Measurements from ENCODE around the gene SEC31A.
"Not testable (repeated sequence)": the region's sequence is repeated elsewhere in the genome, so short reads cannot be mapped to it uniquely, and the experiment has no call there.

SEC31A gene

DNA sequence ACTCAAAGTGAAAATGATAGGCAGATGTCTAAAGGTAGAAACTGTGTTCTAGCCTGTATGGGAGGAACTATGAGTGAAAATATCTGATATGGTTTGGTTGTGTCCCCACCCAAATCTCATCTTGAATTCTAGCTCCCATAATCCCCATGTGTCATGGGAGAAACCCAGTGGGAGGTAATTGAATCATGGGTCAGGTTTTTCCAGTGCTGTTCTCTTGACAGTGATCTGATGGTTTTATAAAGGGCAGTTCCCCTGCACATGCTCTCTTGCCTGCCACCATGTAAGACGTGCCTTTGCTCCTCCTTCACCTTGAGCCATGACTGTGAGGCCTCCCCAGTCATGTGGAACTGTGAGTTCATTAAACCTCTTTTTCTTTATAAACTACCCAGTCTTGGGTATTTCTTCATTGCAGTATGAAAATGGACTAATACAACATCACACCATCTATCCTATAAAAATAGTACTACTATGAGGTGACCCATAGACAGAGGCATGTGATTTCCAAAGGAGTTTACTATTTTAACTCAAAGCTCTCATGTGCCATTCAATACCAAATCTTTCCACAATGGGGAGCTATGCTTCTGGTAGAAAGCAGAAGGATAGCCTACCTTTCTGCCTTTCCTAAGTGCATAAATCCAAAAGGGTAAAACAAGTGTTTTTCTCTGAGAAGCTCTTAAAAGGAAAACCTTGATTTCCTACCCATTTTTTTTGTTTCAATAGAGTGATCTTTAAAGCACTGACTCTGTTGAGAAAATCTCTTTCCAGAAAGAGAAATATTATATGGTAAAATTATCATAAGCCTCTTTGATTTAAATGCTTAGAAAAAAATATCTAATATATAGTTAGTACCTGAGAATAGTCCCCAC is 38.8 kb downstream of the SEC31A start:
- Histone ChIP-seq H3K4me3 (no peak overlapping the region), H3K27ac (no peak overlapping the region)
- DNase-seq (ENCODE audit: low spot score) = no peak

DNA sequence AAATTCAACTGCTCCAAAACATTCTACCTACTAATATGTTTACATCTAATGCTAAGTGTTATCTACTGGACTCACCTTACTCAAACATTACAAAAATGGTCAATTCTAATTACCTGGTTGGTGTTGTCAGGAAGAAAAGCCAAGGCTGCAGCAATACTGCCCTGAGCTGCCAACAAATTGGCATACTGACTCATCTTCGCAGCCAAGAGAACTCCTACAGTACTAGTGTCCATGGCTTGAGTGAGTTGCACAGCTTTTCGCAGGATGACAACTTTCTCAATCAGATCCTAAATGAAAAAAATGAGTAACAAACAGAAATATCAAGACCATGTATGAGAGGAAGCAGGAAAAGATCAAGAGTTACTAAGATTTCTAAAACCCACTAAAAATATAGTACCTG is 39.6 kb downstream of the SEC31A start:
- no peak for TF ChIP-seq CTCF (IDR thresholded peaks at IDR 0.05)
- no peak overlapping the region for H3K27ac ChIP-seq
- no peak for DNase-seq (ENCODE audit: low spot score)
- no peak overlapping the region for H3K4me3 ChIP-seq

More for the DNA sequence above, 38.8 kb downstream of the SEC31A start:
- no peak for TF ChIP-seq CTCF (IDR thresholded peaks at IDR 0.05)

GRCh38 chr4:82850684-82851083 is 40.3 kb downstream of the SEC31A start:
- no peak for TF ChIP-seq CTCF (IDR thresholded peaks at IDR 0.05)
- H3K4me3 ChIP-seq = no peak overlapping the region
- DNase-seq (ENCODE audit: low spot score) = no peak
- H3K27ac ChIP-seq = no peak overlapping the region

DNA sequence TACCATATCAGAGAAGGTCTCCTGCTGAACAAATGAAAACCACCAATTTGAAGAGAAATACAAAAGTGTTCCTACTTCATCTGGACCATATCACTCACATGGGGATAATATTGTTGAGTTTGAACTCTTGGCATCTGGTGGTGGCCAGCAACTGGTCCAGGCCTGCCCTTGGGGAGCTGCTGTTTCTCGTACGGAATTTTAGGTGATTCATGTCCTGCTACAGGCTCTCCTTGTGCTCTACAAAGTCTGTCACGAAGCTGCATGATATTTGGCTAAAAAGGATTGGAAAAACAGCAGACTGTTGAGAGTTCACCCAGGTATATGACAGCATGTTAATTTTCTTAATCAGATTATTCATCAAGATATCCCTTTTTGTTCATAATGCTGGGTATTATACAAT is 42.2 kb downstream of the SEC31A start:
- no peak for DNase-seq (ENCODE audit: low spot score)
- Histone ChIP-seq H3K4me3 (no peak overlapping the region), H3K27ac (no peak overlapping the region)
- no peak for TF ChIP-seq CTCF (IDR thresholded peaks at IDR 0.05)

DNA sequence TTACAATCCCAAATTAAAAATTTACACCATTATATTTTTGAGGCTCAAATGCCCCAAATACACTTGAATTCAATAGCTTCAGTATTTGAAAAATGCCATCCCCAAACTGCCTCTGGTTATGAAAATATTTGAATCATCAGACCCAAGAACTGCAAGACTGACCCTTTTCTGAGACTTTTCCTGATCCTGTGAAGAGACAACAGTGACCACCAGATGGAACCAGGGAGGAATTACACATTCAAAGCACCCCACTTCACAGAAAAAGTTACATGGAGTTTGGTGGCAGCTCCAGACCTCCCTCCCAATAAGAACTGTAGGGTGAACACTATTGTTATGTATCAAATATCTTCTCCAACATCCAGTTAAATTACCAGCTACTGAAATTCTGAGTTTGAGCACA is 48.4 kb downstream of the SEC31A start:
- Histone ChIP-seq H3K27ac (no peak overlapping the region), H3K4me3 (no peak overlapping the region)
- DNase-seq (ENCODE audit: low spot score) = no peak
- TF ChIP-seq CTCF (IDR thresholded peaks at IDR 0.05) = no peak

DNA sequence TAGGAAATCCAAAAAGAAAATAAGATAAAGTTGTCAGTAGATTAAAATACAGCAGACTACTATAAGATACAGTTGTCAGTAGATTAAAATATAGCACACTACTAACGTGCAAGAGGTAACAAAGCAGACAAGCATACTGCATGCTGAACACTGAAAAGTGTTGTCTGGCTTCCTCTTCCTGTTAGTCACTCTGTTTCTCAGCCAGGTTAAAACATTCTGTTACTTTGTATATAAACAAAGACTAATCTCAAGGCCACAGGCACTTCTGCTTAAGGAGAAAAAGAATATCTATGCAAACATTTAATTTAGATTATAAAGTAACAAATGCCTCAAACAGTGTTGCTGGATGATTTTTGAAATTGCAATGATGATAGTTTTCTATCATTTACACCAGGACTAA is 51.3 kb downstream of the SEC31A start:
- DNase-seq (ENCODE audit: low spot score) = no peak
- TF ChIP-seq CTCF (IDR thresholded peaks at IDR 0.05) = no peak
- no peak overlapping the region for H3K4me3 ChIP-seq
- no peak overlapping the region for H3K27ac ChIP-seq

DNA sequence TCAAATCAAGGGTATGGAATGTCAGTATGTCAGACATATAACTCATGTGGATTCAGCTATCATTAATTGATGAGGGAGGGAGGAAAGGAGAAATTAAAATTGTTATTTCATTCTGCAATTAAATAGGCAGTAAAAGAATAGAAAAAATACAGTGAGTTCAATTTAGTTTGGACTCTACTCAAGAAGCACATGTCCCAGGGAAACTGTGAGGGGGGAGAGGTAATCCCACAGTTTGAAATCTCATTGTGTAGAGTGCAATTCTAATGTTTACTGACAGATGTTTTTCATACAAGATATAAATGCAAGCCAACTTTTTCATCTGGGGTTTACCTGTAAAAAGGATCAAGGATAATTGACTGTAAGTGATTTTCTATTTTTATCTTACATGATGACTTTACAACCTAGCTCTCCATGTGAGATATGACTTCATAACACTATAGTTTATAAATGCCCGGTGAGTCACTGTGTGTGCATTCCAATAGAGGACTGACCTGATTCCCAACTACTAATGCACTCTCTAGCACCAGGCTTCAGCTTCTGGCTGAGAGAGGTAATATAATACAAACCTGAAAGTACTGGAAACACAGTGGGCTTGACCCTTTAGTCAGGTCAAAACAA is 57.1 kb downstream of the SEC31A start:
- H3K4me3 ChIP-seq = no peak overlapping the region
- H3K27ac ChIP-seq = no peak overlapping the region
- no peak for DNase-seq (ENCODE audit: low spot score)
- TF ChIP-seq CTCF (IDR thresholded peaks at IDR 0.05) = no peak

- not testable (repeated sequence) for H3K27ac ChIP-seq; H3K4me3 ChIP-seq; DNase-seq (ENCODE audit: low spot score)
These were observed 57.9 kb downstream of the SEC31A start for GRCh38 chr4:82833060-82833459.
